Glutamatergic neuron (in vitro differentiated cells): ENCODE results near the gene CHMP1A. TPM values are rescaled to one million over a fixed set of nuclear protein-coding genes. Genes with fewer than 3 reads are reported as not detected.
A peak's percentile ranks its signal among the peaks of the same experiment; 100 is the strongest.

ENCODE experiments used
- DNase-seq: peaks from one replicate; pipeline ENCODE4 v3.0.0; 2022
- H3K27ac Mint-ChIP-seq: one replicate; pipeline ENCODE4 v1.8.0; 2020; ENCODE audit warnings: mild to moderate bottlenecking, mixed read lengths, inconsistent platforms; ENCODE audit not compliant: unreplicated experiment
- H3K27me3 Mint-ChIP-seq: one replicate; pipeline ENCODE4 v1.8.0; 2020; ENCODE audit warnings: mild to moderate bottlenecking, moderate library complexity, mixed read lengths, inconsistent platforms; ENCODE audit not compliant: unreplicated experiment
- H3K36me3 Mint-ChIP-seq: one replicate; pipeline ENCODE4 v1.8.0; 2020; ENCODE audit warnings: mild to moderate bottlenecking, mixed read lengths, inconsistent platforms; ENCODE audit not compliant: unreplicated experiment
- H3K4me1 Mint-ChIP-seq: one replicate; pipeline ENCODE4 v1.8.0; 2020; ENCODE audit warnings: mild to moderate bottlenecking, low read depth, mixed read lengths, inconsistent platforms; ENCODE audit not compliant: unreplicated experiment
- H3K4me3 Mint-ChIP-seq: one replicate; pipeline ENCODE4 v1.8.0; 2020; ENCODE audit warnings: mild to moderate bottlenecking, mixed read lengths, inconsistent platforms; ENCODE audit not compliant: unreplicated experiment
- H3K9me3 Mint-ChIP-seq: one replicate; pipeline ENCODE4 v1.8.0; 2020; ENCODE audit warnings: mild to moderate bottlenecking, moderate library complexity, mixed read lengths, inconsistent platforms; ENCODE audit not compliant: unreplicated experiment
- CTCF ChIP-seq: fragments of 200-600 bp; sonication (generic); IDR thresholded peaks from one replicate; pipeline ENCODE4 v1.5.0; 2021; ENCODE audit not compliant: partially characterized antibody, unreplicated experiment
- total RNA-seq: library from RNA; stranded (reverse); fragmentation: NEBNext Ultra II Directional; extraction: Animal tissue kit (Norgen Biotek cat#: 25700); gene quantifications from one replicate; pipeline ENCODE4 v1.2.1, GENCODE V29; 2021; ENCODE audit not compliant: unreplicated experiment

CHMP1A gene
- total RNA-seq, 1 donor from 2014 or later = 96.3 TPM

- Mint-ChIP-seq H3K27me3 (peaks cover 8% of the 10 kb centered on the region), H3K4me1 (peaks cover 7% of the 10 kb centered on the region), H3K4me3 (no peak overlapping the region), H3K9me3 (peaks cover 5% of the 10 kb centered on the region), H3K36me3 (no peaks in the 10 kb centered on the region), H3K27ac (no peak overlapping the region)
- TF ChIP-seq CTCF = no peak
- no peak for DNase-seq
Observed at GRCh38 chr16:89642574-89642973, 14.9 kb downstream of the CHMP1A start.

GRCh38 chr16:89641458-89642119 lies 15.9 kb downstream of the CHMP1A start:
- H3K4me3 Mint-ChIP-seq = peak overlapping the region; percentile 25
- no peaks in the 10 kb centered on the region for H3K36me3 Mint-ChIP-seq
- peaks cover 5% of the 10 kb centered on the region for H3K9me3 Mint-ChIP-seq
- H3K27me3 Mint-ChIP-seq = peaks cover 8% of the 10 kb centered on the region
- peaks cover 7% of the 10 kb centered on the region for H3K4me1 Mint-ChIP-seq
- no peak overlapping the region for H3K27ac Mint-ChIP-seq
- DNase-seq = no peak
- peak; percentile 7 for TF ChIP-seq CTCF

- H3K27me3 Mint-ChIP-seq = peaks cover 8% of the 10 kb centered on the region
- H3K27ac Mint-ChIP-seq = no peak overlapping the region
- TF ChIP-seq CTCF = no peak
- no peak overlapping the region for H3K4me3 Mint-ChIP-seq
- peaks cover 7% of the 10 kb centered on the region for H3K4me1 Mint-ChIP-seq
- no peaks in the 10 kb centered on the region for H3K36me3 Mint-ChIP-seq
- H3K9me3 Mint-ChIP-seq = peaks cover 5% of the 10 kb centered on the region
- DNase-seq = no peak
Observed at GRCh38 chr16:89639385-89639784, 18.1 kb downstream of the CHMP1A start.

- Mint-ChIP-seq H3K27ac (no peak overlapping the region), H3K36me3 (no peaks in the 10 kb centered on the region), H3K9me3 (peaks cover 5% of the 10 kb centered on the region), H3K27me3 (peaks cover 9% of the 10 kb centered on the region), H3K4me1 (peaks cover 7% of the 10 kb centered on the region), H3K4me3 (no peak overlapping the region)
- TF ChIP-seq CTCF = no peak
- no peak for DNase-seq
Observed at GRCh38 chr16:89638455-89638854, 19.1 kb downstream of the CHMP1A start.

GRCh38 chr16:89637379-89637778 lies 20.1 kb downstream of the CHMP1A start:
- peaks cover 4% of the 10 kb centered on the region for H3K9me3 Mint-ChIP-seq
- no peak for DNase-seq
- H3K27ac Mint-ChIP-seq = no peak overlapping the region
- no peak overlapping the region for H3K4me3 Mint-ChIP-seq
- no peaks in the 10 kb centered on the region for H3K36me3 Mint-ChIP-seq
- H3K4me1 Mint-ChIP-seq = peaks cover 7% of the 10 kb centered on the region
- peaks cover 4% of the 10 kb centered on the region for H3K27me3 Mint-ChIP-seq
- no peak for TF ChIP-seq CTCF
